Measurements from ENCODE around the gene NUDT16L1.

GRCh38 chr16:4699046-4699556 is 5.7 kb downstream of the NUDT16L1 start:
- TF ChIP-seq MXI1 (conservative IDR thresholded peaks at IDR 0.05; ENCODE audit: poor library complexity, severe bottlenecking) (no peak), CTCF (IDR thresholded peaks at IDR 0.05; ENCODE audit: poor library complexity, severe bottlenecking) (no peak), EZH2 (IDR thresholded peaks at IDR 0.05; ENCODE audit: borderline replicate concordance, insufficient read depth, low read length, poor library complexity, severe bottlenecking) (no peak), POLR2AphosphoS5 (IDR thresholded peaks at IDR 0.05) (no peak), EP300 (conservative IDR thresholded peaks at IDR 0.05; ENCODE audit: poor library complexity, severe bottlenecking) (no peak), SMC3 (conservative IDR thresholded peaks at IDR 0.05; ENCODE audit: poor library complexity) (no peak), REST (IDR thresholded peaks at IDR 0.05; ENCODE audit: borderline replicate concordance) (no peak), RAD21 (conservative IDR thresholded peaks at IDR 0.05) (no peak), TAF1 (IDR thresholded peaks at IDR 0.05; ENCODE audit: low read depth) (no peak)
